ENCODE results near the gene IRF2.

Gene IRF2

GRCh38 chr4:184395971-184396391 lies 78.4 kb downstream of the IRF2 start:
- Histone ChIP-seq H4K20me1 (ENCODE audit: insufficient read depth) (no peaks in the 10 kb centered on the region), H3K4me3 (IDR thresholded peaks at IDR 0.05; ENCODE audit: insufficient read depth, low read depth, low read length) (no peak overlapping the region), H2AFZ (ENCODE audit: low read depth) (no peak overlapping the region), H3K4me2 (no peak overlapping the region), H3K79me2 (ENCODE audit: insufficient read depth, low read depth) (no peaks in the 10 kb centered on the region; the same call in 1 of the 2 replicates), H3K4me1 (ENCODE audit: low read depth, poor library complexity, severe bottlenecking) (peaks cover 65% of the 10 kb centered on the region), H3K9ac (no peak overlapping the region), H3K27ac (no peak overlapping the region), H3K27me3 (ENCODE audit: insufficient read depth, low read depth) (no peaks in the 10 kb centered on the region), H3K36me3 (ENCODE audit: insufficient read depth) (no peaks in the 10 kb centered on the region; the same call in 1 of the 2 replicates)
- TF ChIP-seq CTCF (conservative IDR thresholded peaks at IDR 0.05; ENCODE audit: low read depth, low read length): no peak

GRCh38 chr4:184395451-184395917 lies 78.9 kb downstream of the IRF2 start:
- H4K20me1 ChIP-seq (ENCODE audit: insufficient read depth): no peaks in the 10 kb centered on the region
- H3K4me3 ChIP-seq (IDR thresholded peaks at IDR 0.05; ENCODE audit: insufficient read depth, low read depth, low read length): no peak overlapping the region
- H3K27ac ChIP-seq: no peak overlapping the region
- no peaks in the 10 kb centered on the region; the same call in 1 of the 2 replicates for H3K79me2 ChIP-seq (ENCODE audit: insufficient read depth, low read depth)
- no peaks in the 10 kb centered on the region for H3K27me3 ChIP-seq (ENCODE audit: insufficient read depth, low read depth)
- peaks cover 62% of the 10 kb centered on the region for H3K4me1 ChIP-seq (ENCODE audit: low read depth, poor library complexity, severe bottlenecking)
- no peak for TF ChIP-seq CTCF (conservative IDR thresholded peaks at IDR 0.05; ENCODE audit: low read depth, low read length)
- no peak overlapping the region for H3K4me2 ChIP-seq
- H3K36me3 ChIP-seq (ENCODE audit: insufficient read depth): no peaks in the 10 kb centered on the region; the same call in 1 of the 2 replicates
- no peak overlapping the region for H3K9ac ChIP-seq
- H2AFZ ChIP-seq (ENCODE audit: low read depth): no peak overlapping the region

GRCh38 chr4:184392748-184393559 lies 81.4 kb downstream of the IRF2 start:
- Histone ChIP-seq H4K20me1 (ENCODE audit: insufficient read depth) (no peaks in the 10 kb centered on the region), H2AFZ (ENCODE audit: low read depth) (no peak overlapping the region), H3K79me2 (ENCODE audit: insufficient read depth, low read depth) (no peaks in the 10 kb centered on the region; the same call in 1 of the 2 replicates), H3K9ac (no peak overlapping the region), H3K27me3 (ENCODE audit: insufficient read depth, low read depth) (no peaks in the 10 kb centered on the region), H3K36me3 (ENCODE audit: insufficient read depth) (no peaks in the 10 kb centered on the region; the same call in 1 of the 2 replicates), H3K4me3 (IDR thresholded peaks at IDR 0.05; ENCODE audit: insufficient read depth, low read depth, low read length) (no peak overlapping the region), H3K4me2 (no peak overlapping the region), H3K27ac (no peak overlapping the region), H3K4me1 (ENCODE audit: low read depth, poor library complexity, severe bottlenecking) (peaks cover 46% of the 10 kb centered on the region)
- TF ChIP-seq CTCF (conservative IDR thresholded peaks at IDR 0.05; ENCODE audit: low read depth, low read length): no peak

GRCh38 chr4:184392316-184392715 lies 82.0 kb downstream of the IRF2 start:
- no peaks in the 10 kb centered on the region; the same call in 1 of the 2 replicates for H3K36me3 ChIP-seq (ENCODE audit: insufficient read depth)
- peaks cover 46% of the 10 kb centered on the region for H3K4me1 ChIP-seq (ENCODE audit: low read depth, poor library complexity, severe bottlenecking)
- no peak overlapping the region for H3K9ac ChIP-seq
- no peak overlapping the region for H3K27ac ChIP-seq
- no peak overlapping the region for H3K4me2 ChIP-seq
- H3K79me2 ChIP-seq (ENCODE audit: insufficient read depth, low read depth): no peaks in the 10 kb centered on the region; the same call in 1 of the 2 replicates
- H3K4me3 ChIP-seq (IDR thresholded peaks at IDR 0.05; ENCODE audit: insufficient read depth, low read depth, low read length): no peak overlapping the region
- H2AFZ ChIP-seq (ENCODE audit: low read depth): no peak overlapping the region
- no peaks in the 10 kb centered on the region for H3K27me3 ChIP-seq (ENCODE audit: insufficient read depth, low read depth)
- H4K20me1 ChIP-seq (ENCODE audit: insufficient read depth): no peaks in the 10 kb centered on the region
- no peak for TF ChIP-seq CTCF (conservative IDR thresholded peaks at IDR 0.05; ENCODE audit: low read depth, low read length)
